ENCODE data around the gene COL4A4.

Gene COL4A4

DNA sequence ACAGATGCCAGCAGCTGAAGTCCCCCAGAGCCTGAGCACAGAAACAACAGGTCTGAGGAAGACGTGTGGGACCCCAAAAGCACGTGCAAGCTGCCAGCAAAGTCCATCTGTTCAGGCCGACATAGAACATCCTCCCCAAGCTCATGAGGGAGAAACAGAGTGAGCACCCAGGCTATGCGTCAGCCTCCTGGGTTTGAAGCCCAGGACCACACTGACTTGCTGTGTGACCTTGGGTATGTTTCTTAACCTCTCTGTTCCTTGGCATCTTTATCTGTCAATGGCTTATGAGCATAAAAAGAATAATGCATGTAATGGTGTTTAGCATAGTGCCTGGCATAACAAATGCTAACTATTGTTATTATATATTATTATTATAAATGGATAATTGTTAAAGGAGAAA is 40.3 kb downstream of the COL4A4 start:
- Histone ChIP-seq H3K9me3 (ENCODE audit: control insufficient read depth in 5 of 5, low read length in 5 of 5) (no peaks in the 10 kb centered on the region), H3K9ac (ENCODE audit: low read length in 5 of 5) (no peak overlapping the region), H3K27ac (ENCODE audit: low read depth, low read length) (no peak overlapping the region), H3K4me3 (ENCODE audit: low read depth in 1 of 5, low read length in 5 of 5) (no peak overlapping the region), H3K27me3 (ENCODE audit: control insufficient read depth in 5 of 5, insufficient read depth in 4 of 5, low read length in 5 of 5) (peaks cover 0 to 4% (median 0%) of the 10 kb centered on the region in 5 donors), H3K4me1 (ENCODE audit: control insufficient read depth in 5 of 5, insufficient read depth in 5 of 5, low read length in 5 of 5) (no peaks in the 10 kb centered on the region), H3K36me3 (ENCODE audit: control insufficient read depth in 5 of 5, insufficient read depth in 5 of 5, low read length in 5 of 5) (no peaks in the 10 kb centered on the region)

- no peaks in the 10 kb centered on the region for H3K36me3 ChIP-seq (ENCODE audit: control insufficient read depth in 5 of 5, insufficient read depth in 5 of 5, low read length in 5 of 5)
- H3K27me3 ChIP-seq (ENCODE audit: control insufficient read depth in 5 of 5, insufficient read depth in 4 of 5, low read length in 5 of 5): no peaks in the 10 kb centered on the region
- H3K9ac ChIP-seq (ENCODE audit: low read length in 5 of 5): no peak overlapping the region
- no peaks in the 10 kb centered on the region for H3K4me1 ChIP-seq (ENCODE audit: control insufficient read depth in 5 of 5, insufficient read depth in 5 of 5, low read length in 5 of 5)
- H3K4me3 ChIP-seq (ENCODE audit: low read depth in 1 of 5, low read length in 5 of 5): no peak overlapping the region
- no peak overlapping the region for H3K27ac ChIP-seq (ENCODE audit: low read depth, low read length)
- no peaks in the 10 kb centered on the region for H3K9me3 ChIP-seq (ENCODE audit: control insufficient read depth in 5 of 5, low read length in 5 of 5)
Measured at GRCh38 chr2:227118353-227118752, 45.7 kb downstream of the COL4A4 start.

DNA sequence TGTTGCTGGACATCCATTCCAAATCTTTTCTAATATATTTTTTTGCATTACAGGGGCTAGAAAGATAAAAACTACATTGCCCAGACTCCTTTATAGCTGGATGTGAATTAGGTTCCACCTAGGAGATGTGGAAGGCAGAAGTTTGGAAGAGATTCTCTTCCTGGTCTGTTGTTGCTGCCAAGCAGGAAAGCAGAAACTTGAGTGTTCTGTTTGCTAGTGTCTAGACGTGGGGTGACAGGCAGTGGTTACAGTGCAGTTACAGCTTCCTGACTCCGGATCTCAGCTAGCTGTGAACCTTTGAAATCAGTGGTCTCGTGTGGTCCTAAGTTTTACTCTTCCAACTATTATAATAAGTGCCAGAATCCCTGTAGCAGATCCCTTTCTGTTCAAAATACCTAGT is 46.2 kb downstream of the COL4A4 start:
- Histone ChIP-seq H3K27ac (ENCODE audit: low read depth, low read length) (no peak overlapping the region), H3K27me3 (ENCODE audit: control insufficient read depth in 5 of 5, insufficient read depth in 4 of 5, low read length in 5 of 5) (no peaks in the 10 kb centered on the region), H3K9me3 (ENCODE audit: control insufficient read depth in 5 of 5, low read length in 5 of 5) (no peaks in the 10 kb centered on the region), H3K36me3 (ENCODE audit: control insufficient read depth in 5 of 5, insufficient read depth in 5 of 5, low read length in 5 of 5) (no peaks in the 10 kb centered on the region), H3K9ac (ENCODE audit: low read length in 5 of 5) (no peak overlapping the region), H3K4me1 (ENCODE audit: control insufficient read depth in 5 of 5, insufficient read depth in 5 of 5, low read length in 5 of 5) (no peaks in the 10 kb centered on the region), H3K4me3 (ENCODE audit: low read depth in 1 of 5, low read length in 5 of 5) (no peak overlapping the region)

DNA sequence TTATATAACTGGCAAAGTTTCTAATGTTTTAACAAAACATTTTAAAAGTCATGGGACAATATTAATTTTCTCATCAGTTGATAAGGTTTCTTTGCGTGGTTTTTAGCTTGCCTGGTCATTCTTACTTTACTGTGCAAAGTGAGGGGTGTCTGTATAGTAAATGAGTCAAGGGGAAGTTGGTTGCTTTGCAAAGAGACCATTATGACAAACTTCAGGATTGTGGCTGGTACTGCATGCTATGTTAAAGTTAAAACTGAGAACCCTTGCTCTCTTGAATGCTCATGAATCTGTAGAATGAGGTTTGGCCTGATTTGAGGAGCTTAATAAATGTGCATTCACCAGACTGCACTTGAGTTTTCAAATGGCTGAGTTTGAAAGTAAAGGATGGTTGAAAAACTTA is 47.0 kb downstream of the COL4A4 start:
- no peaks in the 10 kb centered on the region for H3K27me3 ChIP-seq (ENCODE audit: control insufficient read depth in 5 of 5, insufficient read depth in 4 of 5, low read length in 5 of 5)
- H3K9me3 ChIP-seq (ENCODE audit: control insufficient read depth in 5 of 5, low read length in 5 of 5): no peaks in the 10 kb centered on the region
- H3K4me1 ChIP-seq (ENCODE audit: control insufficient read depth in 5 of 5, insufficient read depth in 5 of 5, low read length in 5 of 5): no peaks in the 10 kb centered on the region
- no peak overlapping the region for H3K9ac ChIP-seq (ENCODE audit: low read length in 5 of 5)
- H3K27ac ChIP-seq (ENCODE audit: low read depth, low read length): no peak overlapping the region
- H3K36me3 ChIP-seq (ENCODE audit: control insufficient read depth in 5 of 5, insufficient read depth in 5 of 5, low read length in 5 of 5): no peaks in the 10 kb centered on the region
- no peak overlapping the region for H3K4me3 ChIP-seq (ENCODE audit: low read depth in 1 of 5, low read length in 5 of 5)

DNA sequence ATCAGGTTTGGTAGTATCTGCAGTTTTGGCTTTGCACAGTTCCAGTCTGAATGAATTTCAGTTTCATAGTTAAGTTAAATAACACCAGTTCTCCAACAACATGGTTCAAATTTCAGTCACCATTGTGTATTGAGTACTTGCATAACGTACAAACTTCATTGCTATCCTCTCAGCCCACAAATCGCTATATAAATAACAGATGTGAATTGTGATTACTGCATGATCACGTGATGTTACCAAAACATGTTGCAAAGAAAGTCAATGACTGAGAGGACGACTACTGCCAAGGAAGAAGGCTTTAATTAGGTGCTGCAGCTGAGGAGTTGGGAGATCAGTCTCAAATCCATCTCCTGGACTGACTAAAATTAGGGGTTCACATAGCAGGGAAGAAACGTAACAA is 48.2 kb downstream of the COL4A4 start:
- H3K9ac ChIP-seq (ENCODE audit: low read length in 5 of 5): no peak overlapping the region

GRCh38 chr2:227106845-227107759 is 56.9 kb downstream of the COL4A4 start:
- H3K27ac ChIP-seq (ENCODE audit: low read depth, low read length): no peak overlapping the region
- H3K4me1 ChIP-seq (ENCODE audit: control insufficient read depth in 5 of 5, insufficient read depth in 5 of 5, low read length in 5 of 5): peaks cover 0 to 8% (median 0%) of the 10 kb centered on the region in 5 donors
- peak overlapping the region in 1 of 5 donors; percentile 52 for H3K9ac ChIP-seq (ENCODE audit: low read length in 5 of 5)
- H3K4me3 ChIP-seq (ENCODE audit: low read depth in 1 of 5, low read length in 5 of 5): peak overlapping the region in 1 of 5 donors; percentile 44
- no peaks in the 10 kb centered on the region for H3K9me3 ChIP-seq (ENCODE audit: control insufficient read depth in 5 of 5, low read length in 5 of 5)
- no peaks in the 10 kb centered on the region for H3K36me3 ChIP-seq (ENCODE audit: control insufficient read depth in 5 of 5, insufficient read depth in 5 of 5, low read length in 5 of 5)
- peaks cover 0 to 6% (median 0%) of the 10 kb centered on the region in 5 donors for H3K27me3 ChIP-seq (ENCODE audit: control insufficient read depth in 5 of 5, insufficient read depth in 4 of 5, low read length in 5 of 5)

More for the DNA sequence above, 48.2 kb downstream of the COL4A4 start:
- Histone ChIP-seq H3K4me1 (ENCODE audit: control insufficient read depth in 5 of 5, insufficient read depth in 5 of 5, low read length in 5 of 5) (no peaks in the 10 kb centered on the region), H3K36me3 (ENCODE audit: control insufficient read depth in 5 of 5, insufficient read depth in 5 of 5, low read length in 5 of 5) (no peaks in the 10 kb centered on the region), H3K9me3 (ENCODE audit: control insufficient read depth in 5 of 5, low read length in 5 of 5) (no peaks in the 10 kb centered on the region), H3K4me3 (ENCODE audit: low read depth in 1 of 5, low read length in 5 of 5) (no peak overlapping the region), H3K27me3 (ENCODE audit: control insufficient read depth in 5 of 5, insufficient read depth in 4 of 5, low read length in 5 of 5) (no peaks in the 10 kb centered on the region), H3K27ac (ENCODE audit: low read depth, low read length) (no peak overlapping the region)

DNA sequence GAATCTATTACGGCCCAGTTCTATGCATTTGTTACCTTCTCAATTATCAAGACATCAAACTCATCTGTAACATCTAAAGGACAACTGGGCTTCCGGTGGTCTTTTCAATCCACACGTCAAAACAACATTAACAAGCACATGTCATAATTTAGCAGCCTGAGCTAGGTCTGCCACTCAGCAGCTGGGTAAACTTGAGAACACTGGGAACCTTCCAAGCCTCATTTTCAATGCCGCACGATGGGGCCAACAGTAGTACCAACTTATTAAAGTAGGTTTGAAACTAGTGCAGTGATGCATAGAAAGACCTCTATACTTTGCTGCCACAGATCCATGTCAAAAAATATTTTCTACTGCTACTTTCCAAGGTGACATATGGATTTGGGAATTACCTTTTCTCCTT is 60.4 kb downstream of the COL4A4 start:
- H3K9ac ChIP-seq (ENCODE audit: low read length in 5 of 5): no peak overlapping the region
- H3K27ac ChIP-seq (ENCODE audit: low read depth, low read length): no peak overlapping the region
- no peaks in the 10 kb centered on the region for H3K9me3 ChIP-seq (ENCODE audit: control insufficient read depth in 5 of 5, low read length in 5 of 5)
- H3K4me1 ChIP-seq (ENCODE audit: control insufficient read depth in 5 of 5, insufficient read depth in 5 of 5, low read length in 5 of 5): peaks cover 0 to 8% (median 0%) of the 10 kb centered on the region in 5 donors
- H3K4me3 ChIP-seq (ENCODE audit: low read depth in 1 of 5, low read length in 5 of 5): no peak overlapping the region
- H3K27me3 ChIP-seq (ENCODE audit: control insufficient read depth in 5 of 5, insufficient read depth in 4 of 5, low read length in 5 of 5): no peaks in the 10 kb centered on the region
- H3K36me3 ChIP-seq (ENCODE audit: control insufficient read depth in 5 of 5, insufficient read depth in 5 of 5, low read length in 5 of 5): no peaks in the 10 kb centered on the region

- Histone ChIP-seq H3K36me3 (ENCODE audit: control insufficient read depth in 5 of 5, insufficient read depth in 5 of 5, low read length in 5 of 5) (no peaks in the 10 kb centered on the region), H3K4me1 (ENCODE audit: control insufficient read depth in 5 of 5, insufficient read depth in 5 of 5, low read length in 5 of 5) (no peaks in the 10 kb centered on the region), H3K27me3 (ENCODE audit: control insufficient read depth in 5 of 5, insufficient read depth in 4 of 5, low read length in 5 of 5) (no peaks in the 10 kb centered on the region), H3K9me3 (ENCODE audit: control insufficient read depth in 5 of 5, low read length in 5 of 5) (no peaks in the 10 kb centered on the region), H3K9ac (ENCODE audit: low read length in 5 of 5) (no peak overlapping the region), H3K27ac (ENCODE audit: low read depth, low read length) (no peak overlapping the region), H3K4me3 (ENCODE audit: low read depth in 1 of 5, low read length in 5 of 5) (no peak overlapping the region)
Measured at GRCh38 chr2:227099340-227099739, 64.7 kb downstream of the COL4A4 start.

DNA sequence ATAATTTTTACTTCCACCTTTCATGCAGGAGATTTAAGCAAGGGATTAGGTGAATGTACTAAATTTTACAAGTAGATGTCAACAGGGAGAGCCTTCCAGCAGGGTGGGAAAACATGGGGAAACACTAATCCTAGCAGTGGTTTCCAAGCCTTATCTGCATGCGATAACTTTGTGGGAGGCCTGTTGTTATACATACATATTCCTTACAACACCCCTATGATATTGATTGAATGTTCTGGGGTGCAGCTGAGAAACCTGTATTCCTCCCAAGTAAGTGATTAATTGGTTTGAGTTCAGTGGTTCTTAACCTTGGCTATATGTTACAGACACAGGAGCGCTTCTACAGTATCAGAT is 65.9 kb downstream of the COL4A4 start:
- no peaks in the 10 kb centered on the region for H3K4me1 ChIP-seq (ENCODE audit: control insufficient read depth in 5 of 5, insufficient read depth in 5 of 5, low read length in 5 of 5)
- H3K4me3 ChIP-seq (ENCODE audit: low read depth in 1 of 5, low read length in 5 of 5): no peak overlapping the region
- no peaks in the 10 kb centered on the region for H3K9me3 ChIP-seq (ENCODE audit: control insufficient read depth in 5 of 5, low read length in 5 of 5)
- no peaks in the 10 kb centered on the region for H3K36me3 ChIP-seq (ENCODE audit: control insufficient read depth in 5 of 5, insufficient read depth in 5 of 5, low read length in 5 of 5)
- no peaks in the 10 kb centered on the region for H3K27me3 ChIP-seq (ENCODE audit: control insufficient read depth in 5 of 5, insufficient read depth in 4 of 5, low read length in 5 of 5)
- no peak overlapping the region for H3K27ac ChIP-seq (ENCODE audit: low read depth, low read length)
- no peak overlapping the region for H3K9ac ChIP-seq (ENCODE audit: low read length in 5 of 5)

GRCh38 chr2:227097495-227098161 is 66.4 kb downstream of the COL4A4 start:
- H3K4me3 ChIP-seq (ENCODE audit: low read depth in 1 of 5, low read length in 5 of 5): no peak overlapping the region
- H3K27ac ChIP-seq (ENCODE audit: low read depth, low read length): no peak overlapping the region
- no peak overlapping the region for H3K9ac ChIP-seq (ENCODE audit: low read length in 5 of 5)
- H3K4me1 ChIP-seq (ENCODE audit: control insufficient read depth in 5 of 5, insufficient read depth in 5 of 5, low read length in 5 of 5): no peaks in the 10 kb centered on the region
- H3K36me3 ChIP-seq (ENCODE audit: control insufficient read depth in 5 of 5, insufficient read depth in 5 of 5, low read length in 5 of 5): no peaks in the 10 kb centered on the region
- H3K9me3 ChIP-seq (ENCODE audit: control insufficient read depth in 5 of 5, low read length in 5 of 5): no peaks in the 10 kb centered on the region
- no peaks in the 10 kb centered on the region for H3K27me3 ChIP-seq (ENCODE audit: control insufficient read depth in 5 of 5, insufficient read depth in 4 of 5, low read length in 5 of 5)

Data from subcutaneous abdominal adipose tissue (tissue), 5 donors.